Right renal pelvis (tissue), 4 donors: ENCODE data around the gene KCNQ1. TPM values are rescaled to one million over a fixed set of nuclear protein-coding genes. Genes with fewer than 3 reads are reported as not detected.

Experiments used
- DNase-seq, 4 donors: peaks; one replicate each; pipeline ENCODE4 v3.0.0-alpha.2; 2013; ENCODE audit warnings: low read depth in 4 of 4, low spot score in 3 of 4, missing footprints in 1 of 4
- polyA plus RNA-seq, 4 donors: library from polyadenylated mRNA; unstranded; fragments of 120-200 nt; gene quantifications; one replicate each; pipeline ENCODE4 v1.2.1, GENCODE V29; 2013; ENCODE audit not compliant: insufficient read length in 4 of 4

Gene KCNQ1
- polyA plus RNA-seq, 4 donors: 9.8 to 13.2 (median 12.0) TPM

DNA sequence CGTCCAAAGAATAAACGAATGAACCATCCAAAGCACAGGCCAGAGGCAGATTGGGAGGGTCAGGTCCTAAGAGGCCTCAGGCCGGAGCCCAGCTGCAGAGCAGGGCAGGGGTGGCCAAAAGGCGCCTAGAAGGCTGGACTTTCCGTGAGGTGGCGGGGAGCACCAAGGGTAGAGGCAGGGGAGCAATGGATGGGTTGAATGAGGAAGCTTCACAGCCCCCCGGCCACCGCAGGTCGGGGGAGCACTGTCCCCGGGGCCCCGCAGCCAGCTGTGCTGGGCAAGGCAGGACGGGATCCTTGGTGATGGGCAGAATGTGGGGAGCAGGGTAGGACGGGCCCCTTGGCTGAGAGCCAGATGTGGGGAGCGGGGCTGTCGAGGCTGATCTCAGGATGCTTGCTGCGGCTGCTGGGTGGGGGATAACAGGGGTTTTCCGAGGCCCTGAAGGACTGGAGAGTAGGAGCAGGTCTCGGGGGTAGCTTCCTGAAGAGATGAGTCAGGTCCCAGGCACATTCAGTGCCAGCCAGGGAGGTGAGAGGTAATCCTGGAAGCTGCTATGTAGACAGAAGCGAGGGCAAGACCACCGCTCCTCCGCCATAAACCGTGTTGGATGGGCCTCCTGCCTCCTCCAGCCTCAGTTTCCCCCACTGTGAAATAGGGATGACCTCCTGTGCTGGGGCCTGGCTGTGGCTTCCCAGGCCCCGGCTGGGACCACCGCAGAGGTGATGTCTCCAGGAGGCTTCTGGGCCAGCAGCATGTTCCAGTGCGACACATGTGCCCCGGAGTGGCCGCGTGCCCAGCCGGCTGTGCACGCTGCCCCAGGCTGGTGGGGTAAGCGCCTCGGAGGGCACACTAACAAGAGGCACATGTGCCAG is 289.6 kb downstream of the KCNQ1 start:
- no peak for DNase-seq

DNA sequence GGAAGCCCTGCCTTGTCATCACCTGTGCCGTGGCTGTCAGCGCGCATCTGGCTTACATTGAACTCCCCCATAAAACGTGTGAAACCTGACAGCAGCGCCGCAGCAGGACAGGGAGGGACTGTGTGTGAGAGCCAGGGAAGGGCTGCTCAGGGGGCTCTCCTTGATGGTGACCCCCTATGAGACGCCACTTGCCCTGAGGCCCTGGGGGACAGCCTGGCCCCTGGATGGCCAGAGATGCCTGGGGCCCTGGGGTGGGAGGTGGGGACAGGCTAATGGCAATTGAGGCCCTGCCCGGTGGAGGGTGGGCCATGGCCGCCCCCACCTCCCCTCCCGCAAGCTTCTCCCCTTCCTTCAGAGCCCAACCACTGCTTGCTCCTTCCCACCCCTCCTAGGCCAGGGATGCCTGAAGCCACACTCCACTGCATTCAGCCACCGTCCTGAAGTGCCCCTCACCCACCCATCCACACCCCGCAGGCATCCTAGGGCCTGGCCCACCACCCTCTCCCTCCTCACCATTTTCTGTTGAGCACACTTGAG is 290.3 kb downstream of the KCNQ1 start:
- no peak for DNase-seq

DNA sequence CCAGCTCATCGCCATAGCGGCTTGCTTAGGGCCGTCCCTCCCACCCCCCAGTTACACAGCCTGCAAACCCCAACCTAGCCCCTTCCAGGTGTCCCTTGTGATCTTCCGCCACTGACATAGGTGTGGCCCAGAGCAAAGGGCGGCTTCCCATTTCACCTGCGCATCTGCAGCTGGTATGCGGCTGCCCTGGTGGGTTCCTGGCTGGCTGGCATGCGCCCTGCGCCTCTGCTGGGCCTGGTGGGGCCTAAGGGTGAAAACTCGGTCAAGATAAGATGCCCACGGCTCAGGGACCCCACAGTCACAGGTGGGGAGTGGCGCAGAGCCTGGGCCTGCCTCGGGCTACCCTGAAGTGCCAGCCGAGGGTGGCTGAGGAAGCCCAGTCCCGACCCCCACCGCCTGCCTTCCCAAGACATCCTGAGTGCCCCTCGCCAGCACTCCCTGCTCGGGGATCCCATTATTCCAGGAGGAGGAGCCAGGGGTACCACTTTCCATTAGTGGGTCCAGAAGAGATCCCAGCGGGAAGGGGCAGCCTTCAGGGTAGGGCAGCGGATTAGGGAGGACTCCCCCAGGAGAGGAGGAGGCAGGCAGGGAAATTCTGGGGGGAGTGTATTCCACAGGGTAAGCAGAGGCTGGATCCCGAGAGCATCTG is 291.9 kb downstream of the KCNQ1 start:
- no peak for DNase-seq

DNA sequence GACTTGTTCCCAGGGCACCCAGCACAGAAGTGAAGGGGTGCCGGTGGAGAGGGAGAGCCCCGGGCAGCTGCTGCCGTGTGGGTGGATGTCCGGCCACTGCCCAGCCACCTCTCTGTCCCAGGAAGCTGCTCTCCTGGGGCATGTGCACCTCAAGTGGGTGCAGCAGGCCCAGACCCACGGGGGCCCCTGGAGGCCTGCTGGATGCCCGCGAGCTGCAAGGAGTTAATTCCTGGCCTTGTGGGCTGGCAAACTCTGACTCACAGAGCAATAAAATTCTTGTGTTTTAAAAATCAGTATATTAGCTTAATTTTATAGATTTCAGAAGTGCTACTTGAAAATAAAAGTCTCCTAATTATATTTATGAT is 292.4 kb downstream of the KCNQ1 start:
- no peak for DNase-seq

DNA sequence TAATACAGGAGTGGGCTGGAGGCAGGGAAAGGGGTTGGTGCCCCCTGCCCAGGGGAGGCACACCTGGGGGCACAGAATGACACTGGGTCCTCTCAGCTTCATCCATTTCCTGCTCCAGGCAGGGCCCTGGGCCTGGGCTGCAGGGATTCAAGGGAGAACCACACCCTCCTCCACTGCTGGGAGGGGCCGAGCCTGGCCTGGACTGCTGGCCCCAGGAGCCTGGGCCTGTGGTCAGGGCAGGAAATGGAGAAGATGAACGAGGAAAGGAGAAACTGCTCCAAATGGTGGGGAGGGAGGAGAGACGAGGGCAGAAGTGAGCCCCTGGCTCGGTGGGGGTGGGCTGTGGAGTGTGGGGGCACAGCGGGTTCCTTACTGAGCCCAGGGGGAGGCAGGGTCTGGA is 293.1 kb downstream of the KCNQ1 start:
- DNase-seq: no peak

DNA sequence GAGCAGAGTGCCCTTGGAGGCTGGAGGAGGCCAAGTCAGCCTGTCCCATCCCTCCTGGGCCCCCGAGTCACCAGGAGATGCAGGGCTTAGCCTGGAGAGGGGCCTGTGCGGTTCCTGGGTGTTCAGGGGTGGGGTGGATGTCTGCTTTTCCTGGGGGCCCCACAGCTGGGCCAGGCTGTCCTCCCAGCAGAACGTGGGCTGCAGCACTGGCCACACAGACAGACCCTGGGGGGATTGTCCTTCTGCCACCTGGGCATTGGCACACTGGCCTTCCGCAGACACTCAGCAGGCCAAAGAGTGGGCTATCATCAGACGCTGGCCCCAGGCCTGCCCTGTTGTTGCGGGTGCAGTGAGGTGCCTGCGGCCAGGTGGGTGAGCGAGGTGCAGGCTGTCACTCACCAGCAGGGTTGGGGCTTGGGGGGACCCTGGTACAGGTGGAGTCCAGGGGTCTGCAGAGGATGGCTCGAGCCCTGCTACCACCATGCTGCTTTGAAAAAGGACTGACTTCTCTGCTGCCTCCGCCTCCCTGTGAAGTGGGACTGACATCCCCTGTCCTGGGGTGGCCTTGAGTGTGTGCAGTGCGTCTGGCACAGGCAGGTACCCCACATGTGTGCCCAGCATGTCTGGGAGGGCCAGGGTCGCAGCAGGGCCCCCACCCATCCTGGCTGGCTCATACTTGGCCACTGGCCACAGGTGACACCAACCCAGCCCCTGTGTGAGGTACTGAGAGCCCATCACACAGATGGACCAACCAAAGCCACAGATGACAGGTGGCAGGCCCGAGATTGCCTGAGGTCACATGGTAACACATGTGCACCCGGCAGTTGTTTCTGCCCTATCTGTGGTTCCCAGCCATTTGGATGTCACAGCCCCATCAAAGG is 294.0 kb downstream of the KCNQ1 start:
- no peak for DNase-seq

DNA sequence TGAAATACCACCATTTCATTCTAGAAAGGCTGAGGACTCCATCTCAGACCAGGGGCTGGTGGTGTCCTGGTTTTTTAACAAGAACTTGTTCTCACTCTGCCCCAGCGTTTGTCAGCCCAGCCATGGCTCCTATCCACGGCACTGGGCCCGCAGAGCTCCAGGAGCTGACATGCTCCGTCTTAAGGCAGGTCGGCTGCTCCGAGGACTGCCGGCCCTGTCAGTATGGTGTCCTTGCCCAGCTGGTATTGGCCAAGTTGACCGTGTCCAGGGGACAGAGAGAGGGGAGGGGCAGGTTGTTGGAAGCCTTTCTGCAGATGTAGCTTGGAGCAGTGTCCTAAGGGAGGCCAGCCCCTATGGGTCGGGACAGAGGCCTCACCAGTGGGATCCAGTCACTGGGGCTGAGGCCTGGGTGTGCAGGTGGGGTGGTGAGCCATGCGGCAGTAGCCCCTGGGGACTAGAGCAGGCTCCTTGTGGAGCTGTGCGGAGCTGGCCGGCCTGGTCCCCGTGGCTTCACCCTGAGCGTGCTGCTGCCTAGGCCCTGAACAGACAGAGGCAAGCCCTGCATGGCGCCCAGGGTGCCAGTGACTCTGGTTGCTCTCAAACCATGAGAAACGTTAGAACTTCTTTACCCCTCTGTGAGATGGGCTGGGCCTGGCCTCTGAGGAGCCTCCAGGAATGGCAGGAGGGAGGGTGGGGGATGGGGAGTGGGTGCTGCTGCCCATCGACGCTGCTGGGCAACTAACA is 294.9 kb downstream of the KCNQ1 start:
- no peak for DNase-seq

DNA sequence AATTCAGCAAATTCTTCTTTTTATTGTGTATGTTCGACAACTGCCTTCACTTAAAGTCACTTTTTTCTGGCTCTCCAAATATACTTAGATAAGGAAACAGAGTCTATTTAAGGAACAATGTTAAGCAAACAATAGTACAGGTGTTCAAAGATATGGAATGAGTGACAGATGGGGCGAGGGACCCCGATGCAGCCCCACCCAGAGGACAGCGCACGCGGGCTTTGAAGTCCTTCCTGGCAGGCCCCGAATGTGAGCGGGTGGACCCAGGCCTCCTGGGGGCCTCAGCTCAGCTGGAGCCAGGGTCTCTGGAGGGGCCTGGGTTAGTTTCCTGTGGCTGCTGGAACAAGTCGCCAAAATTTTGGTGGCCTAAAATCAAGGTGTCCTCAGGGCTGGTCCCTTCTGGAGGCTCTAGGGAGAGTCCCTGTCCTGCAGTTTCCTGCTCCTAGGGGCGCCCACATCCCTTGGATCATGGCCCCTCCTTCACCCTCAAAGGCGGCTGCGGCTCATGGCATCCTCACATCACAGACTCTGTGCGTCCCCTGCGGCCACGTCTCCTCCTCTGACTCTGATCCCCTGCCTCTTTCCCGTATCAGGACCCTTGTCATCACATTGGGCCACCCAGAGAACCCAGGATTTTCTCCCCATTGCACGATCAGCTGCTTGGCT is 295.6 kb downstream of the KCNQ1 start:
- no peak for DNase-seq

DNA sequence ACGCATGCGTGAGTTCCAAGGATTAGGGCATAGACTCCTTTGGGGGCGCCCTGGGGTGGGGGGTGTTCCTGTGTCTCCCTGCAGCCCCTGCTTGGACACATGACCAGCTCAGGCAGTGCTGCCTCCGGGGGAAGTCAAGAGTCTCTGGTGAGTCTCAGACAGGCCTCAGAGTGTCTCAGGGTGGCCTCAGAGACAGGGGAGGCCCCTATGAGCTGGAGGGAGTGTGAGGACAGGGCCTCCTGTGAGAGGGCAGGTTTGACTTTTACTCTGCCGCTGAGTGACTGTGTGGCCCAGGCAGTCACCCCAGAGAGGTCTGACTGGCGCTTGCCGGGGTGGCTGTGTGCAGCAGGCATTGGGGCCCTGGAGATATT is 296.2 kb downstream of the KCNQ1 start:
- DNase-seq: no peak

DNA sequence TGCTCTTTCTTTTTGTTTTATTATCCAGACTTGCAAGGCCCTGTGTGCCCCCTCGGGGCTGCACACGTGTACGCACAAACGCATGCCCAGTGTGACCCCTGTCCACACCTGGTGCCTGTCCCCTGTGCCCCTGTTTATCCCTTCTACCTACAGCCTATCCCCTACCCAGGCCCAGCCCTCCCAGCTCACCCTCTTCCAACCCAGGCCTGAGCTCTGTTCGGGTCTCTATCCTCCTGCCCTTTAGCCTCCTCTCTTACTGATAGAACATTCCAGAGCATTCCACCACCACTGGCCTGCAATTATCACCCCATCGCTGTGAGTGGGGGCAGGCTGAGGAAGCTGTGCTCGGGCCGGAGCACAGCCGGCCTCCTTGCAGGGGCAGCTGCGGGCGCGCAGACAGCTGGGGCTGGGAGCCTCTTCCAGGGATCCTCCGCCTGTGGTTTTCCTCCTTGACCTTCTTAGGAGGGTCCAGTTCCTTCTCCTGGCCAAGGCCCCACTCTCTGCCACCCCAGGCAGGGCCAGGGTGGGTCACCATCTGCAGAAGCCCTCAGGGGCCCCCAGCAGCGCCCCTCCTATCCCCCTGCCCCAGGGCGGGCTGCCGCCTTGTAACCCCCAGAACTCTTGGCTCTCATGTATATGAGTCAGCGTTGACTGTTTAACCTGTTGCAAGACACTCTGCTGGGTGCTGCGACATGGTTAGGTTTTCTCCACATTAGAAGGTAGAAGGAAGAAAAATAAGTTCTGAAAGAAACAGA is 296.7 kb downstream of the KCNQ1 start:
- no peak for DNase-seq

DNA sequence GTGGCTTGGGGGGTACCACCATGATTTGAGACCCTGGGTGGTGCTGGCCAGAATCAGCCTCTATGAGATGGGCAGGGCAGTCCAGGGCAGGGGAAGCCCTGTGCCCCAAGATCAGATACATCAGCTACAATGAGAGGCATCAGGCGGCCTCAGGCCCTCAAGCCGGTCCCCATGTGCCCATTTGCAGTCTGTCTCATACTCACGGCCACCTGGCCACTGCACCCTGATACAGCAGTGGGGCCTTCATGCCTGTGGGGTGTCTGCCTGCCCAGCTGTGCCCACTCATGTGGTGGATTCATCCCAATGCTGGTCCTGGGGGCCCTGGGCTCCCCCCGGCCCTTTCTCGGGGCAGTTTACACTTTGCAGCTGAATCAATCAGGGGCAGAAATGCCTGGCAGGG is 297.4 kb downstream of the KCNQ1 start:
- DNase-seq: no peak

DNA sequence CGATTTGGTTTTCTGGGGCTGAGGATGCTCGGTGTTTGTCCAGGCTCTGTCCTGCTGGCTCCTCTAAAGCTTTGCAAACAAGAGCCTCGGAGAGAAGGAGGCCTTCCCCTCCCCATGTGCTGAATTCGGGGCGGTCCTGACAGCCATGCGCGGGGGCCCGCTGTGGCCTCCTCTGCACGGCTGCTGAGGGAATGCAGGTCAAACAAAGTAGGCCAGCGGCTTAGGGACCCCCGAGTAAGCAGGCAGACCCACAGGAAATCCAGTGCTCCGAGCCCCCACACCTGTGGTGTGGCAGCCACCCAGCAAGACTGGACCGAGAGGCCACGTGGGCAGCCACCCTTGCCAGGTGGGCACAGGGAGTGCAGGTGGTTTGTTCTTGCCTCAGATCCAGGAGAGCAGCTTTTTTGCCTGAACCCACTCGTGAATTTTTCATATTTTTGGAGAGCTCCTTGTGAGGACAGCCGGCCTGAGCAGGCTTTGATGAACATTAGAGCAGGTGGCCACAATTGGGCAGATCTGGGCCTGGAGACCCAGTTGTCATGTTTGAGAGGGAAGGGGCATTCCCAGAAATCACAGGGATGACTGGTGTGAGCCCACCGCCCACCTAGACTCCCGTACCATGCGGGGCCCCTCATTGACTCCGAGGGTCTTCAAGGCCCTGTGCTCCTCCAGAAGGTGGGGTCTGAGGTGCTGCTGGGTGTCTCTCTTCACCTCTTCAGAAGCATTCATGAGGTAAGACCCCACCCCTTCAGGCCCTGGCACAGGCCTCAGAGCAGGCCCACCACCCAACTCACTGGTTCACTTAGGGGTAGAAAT is 298.0 kb downstream of the KCNQ1 start:
- no peak for DNase-seq

DNA sequence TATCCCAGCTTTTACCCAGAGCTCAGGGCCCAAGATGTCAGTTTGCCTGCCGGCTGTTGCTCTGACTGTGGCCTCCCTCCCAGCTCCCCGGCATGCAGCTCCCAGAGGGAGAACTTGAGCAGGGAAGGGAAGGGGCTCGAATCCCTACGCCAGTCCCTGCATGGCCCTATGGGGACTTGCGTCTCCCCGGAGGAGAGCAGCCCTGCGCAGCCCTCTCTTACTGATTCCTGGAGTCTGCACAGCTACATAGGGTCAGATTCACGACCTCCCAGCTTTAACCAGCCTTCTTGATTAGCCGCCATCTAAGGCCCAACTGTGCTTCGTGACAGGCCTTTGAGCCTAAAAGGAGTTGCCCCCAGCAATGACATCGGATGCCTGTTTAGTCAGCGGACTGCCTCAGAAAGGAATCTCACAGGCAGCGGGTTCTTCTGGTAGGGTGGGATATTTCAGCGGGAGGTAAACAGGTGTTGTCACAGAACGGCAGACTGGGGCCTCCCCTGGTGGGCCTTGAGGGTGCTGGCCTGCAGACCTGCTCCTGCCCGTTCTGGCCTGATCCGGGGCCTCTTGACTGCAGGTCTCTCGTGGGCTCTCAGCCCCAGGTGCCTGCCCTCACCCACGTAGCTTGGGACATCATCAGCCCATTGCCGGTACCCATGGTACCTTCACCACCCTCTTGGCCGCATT is 298.8 kb downstream of the KCNQ1 start:
- DNase-seq: no peak

DNA sequence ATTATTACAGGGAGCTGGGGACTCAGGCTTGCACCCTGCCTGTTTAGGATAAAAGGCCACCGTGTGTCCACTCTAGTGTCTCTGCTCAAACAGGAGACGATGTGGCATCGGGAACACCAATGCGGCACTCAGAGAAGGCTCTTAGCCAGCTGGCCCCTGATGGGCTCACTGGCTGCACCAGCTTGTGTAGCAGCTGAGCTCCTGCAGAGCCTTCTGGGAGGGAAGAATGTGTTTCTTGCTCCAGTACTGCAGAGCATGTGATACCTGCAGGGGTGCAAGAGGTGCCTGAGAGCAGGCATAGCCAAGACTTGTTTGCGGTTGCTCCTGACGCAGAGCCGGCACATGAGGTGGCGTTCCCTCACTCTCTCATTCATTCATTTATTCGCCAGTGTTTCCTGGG is 299.4 kb downstream of the KCNQ1 start:
- DNase-seq: no peak

DNA sequence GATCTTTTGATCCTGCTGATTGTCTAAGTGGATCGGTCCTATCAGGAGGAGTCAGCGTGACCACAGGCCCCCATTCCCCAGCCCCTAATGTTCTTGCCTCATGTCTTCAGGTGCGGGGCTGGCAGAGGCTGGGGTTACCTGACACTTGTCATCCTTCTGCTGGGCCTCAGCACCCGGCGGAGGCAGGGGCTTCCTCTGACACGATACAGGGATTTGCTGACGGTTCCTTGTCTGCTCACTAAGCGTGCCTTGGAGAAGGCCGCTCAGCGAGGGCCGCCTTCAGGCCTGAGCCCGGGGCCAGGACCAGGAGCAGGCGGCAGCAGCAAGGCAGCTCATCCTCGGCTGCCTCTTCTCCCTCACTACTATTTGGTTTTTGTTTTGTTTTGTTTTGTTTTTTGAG is 300.7 kb downstream of the KCNQ1 start:
- no peak for DNase-seq

DNA sequence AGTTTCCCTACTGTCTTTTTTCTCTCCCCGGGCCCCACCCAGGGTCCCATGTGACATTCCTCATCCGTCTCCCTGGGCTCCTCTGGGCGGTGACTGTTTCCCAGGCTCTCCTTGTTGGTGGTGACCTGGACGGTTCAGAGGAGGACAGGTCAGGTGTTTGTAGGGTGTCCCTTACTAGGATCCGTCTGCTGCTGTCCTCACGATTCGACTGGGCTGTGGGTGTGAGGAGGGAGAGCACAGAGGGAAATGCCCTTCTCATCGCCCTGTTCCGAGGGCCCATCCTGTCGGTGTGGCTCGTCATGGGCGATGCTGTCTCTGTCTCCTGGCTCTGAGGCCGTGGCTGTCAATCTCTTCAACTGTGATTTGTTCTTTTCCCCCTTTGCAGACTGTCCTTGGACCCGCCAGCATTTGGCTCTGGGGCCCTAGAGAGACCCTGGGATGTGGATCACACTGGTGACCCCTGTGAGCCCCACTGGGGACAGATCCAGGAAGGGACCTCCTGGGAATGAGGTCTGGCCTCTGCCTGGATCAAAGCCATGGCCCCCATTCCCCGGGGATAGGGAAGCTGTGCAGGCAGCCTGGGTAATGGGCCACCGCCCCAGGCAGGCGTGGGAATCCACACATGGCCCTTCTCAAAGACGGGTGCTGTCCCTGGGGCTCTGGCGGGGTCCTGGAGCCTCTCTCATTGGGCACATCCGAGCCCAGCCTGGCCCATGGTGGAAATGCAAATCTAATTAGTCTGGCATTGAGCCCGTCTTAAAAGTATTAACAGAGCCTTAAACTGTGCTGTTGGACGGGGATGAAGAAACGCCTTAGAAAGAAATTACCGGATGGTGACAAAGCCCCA is 301.8 kb downstream of the KCNQ1 start:
- DNase-seq: no peak
